Type B pancreatic cell (in vitro differentiated cells): Measurements from ENCODE around the gene TRNAU1AP. TPM values are rescaled to one million over a fixed set of nuclear protein-coding genes. Genes with fewer than 3 reads are reported as not detected.

Experiments used
- DNase-seq: peaks from one replicate; pipeline ENCODE4 v3.0.0; 2021; ENCODE audit warnings: mixed read lengths; ENCODE audit not compliant: unreplicated experiment; ENCODE audit errors: extremely low spot score
- H3K27ac Mint-ChIP-seq: 2 replicates; pipeline ENCODE4 v1.8.0; 2021; ENCODE audit warnings: mild to moderate bottlenecking, mixed read lengths
- H3K27me3 Mint-ChIP-seq: 2 replicates; pipeline ENCODE4 v1.8.0; 2021; ENCODE audit warnings: mixed read lengths
- H3K36me3 Mint-ChIP-seq: 2 replicates; pipeline ENCODE4 v1.8.0; 2021; ENCODE audit warnings: mixed read lengths
- H3K4me1 Mint-ChIP-seq: one replicate; pipeline ENCODE4 v1.8.0; 2021; ENCODE audit warnings: mixed read lengths; ENCODE audit not compliant: unreplicated experiment
- H3K4me3 Mint-ChIP-seq: 2 replicates; pipeline ENCODE4 v1.8.0; 2021; ENCODE audit warnings: mild to moderate bottlenecking, mixed read lengths
- H3K9me3 Mint-ChIP-seq: 2 replicates; pipeline ENCODE4 v1.8.0; 2021; ENCODE audit warnings: mixed read lengths
- CTCF ChIP-seq: fragments of 200-600 bp; sonication (generic); conservative IDR thresholded peaks from 2 replicates; pipeline ENCODE4 v1.5.0; 2021; ENCODE audit warnings: antibody characterized with exemption, mild to moderate bottlenecking
- total RNA-seq: library from RNA; stranded (reverse); gene quantifications from 2 replicates; pipeline ENCODE4 v1.2.1, GENCODE V29; 2021; ENCODE audit warnings: low replicate concordance

TRNAU1AP gene
- total RNA-seq, 1 donor from 2014 or later = 33.7 TPM

- Mint-ChIP-seq H3K4me3 (no peak overlapping the region), H3K27ac (no peak overlapping the region), H3K27me3 (no peaks in the 10 kb centered on the region), H3K4me1 (peaks cover 4% of the 10 kb centered on the region), H3K36me3 (peaks cover 5% of the 10 kb centered on the region), H3K9me3 (no peaks in the 10 kb centered on the region)
- no peak for TF ChIP-seq CTCF
- no peak for DNase-seq
Observed at GRCh38 chr1:28606771-28607170, 53.9 kb downstream of the TRNAU1AP start.

- Mint-ChIP-seq H3K4me1 (no peaks in the 10 kb centered on the region), H3K27ac (no peak overlapping the region), H3K4me3 (no peak overlapping the region), H3K27me3 (no peaks in the 10 kb centered on the region), H3K36me3 (peaks cover 16% of the 10 kb centered on the region), H3K9me3 (no peaks in the 10 kb centered on the region)
- no peak for DNase-seq
- TF ChIP-seq CTCF = no peak
Observed at GRCh38 chr1:28613175-28613574, 60.3 kb downstream of the TRNAU1AP start.

Other genes starting within 250 kb of the TRNAU1AP start
- gene MED18, start 224.0 kb upstream of the TRNAU1AP start, total RNA-seq = 12.4 and 17.8 TPM in 2 replicates
- 40.3 and 50.3 TPM in 2 replicates for gene PHACTR4, start 183.3 kb upstream of the TRNAU1AP start, total RNA-seq
- 38.8 and 46.5 TPM in 2 replicates for gene RCC1, start 47.0 kb upstream of the TRNAU1AP start, total RNA-seq
- 0.52 and 2.7 TPM in 2 replicates for gene RAB42, start 39.2 kb downstream of the TRNAU1AP start, total RNA-seq
- 16.2 and 20.8 TPM in 2 replicates for gene TAF12, start 90.0 kb downstream of the TRNAU1AP start, total RNA-seq
- not detected in 2 replicates for gene RNU11, start 95.5 kb downstream of the TRNAU1AP start, total RNA-seq
- 17.9 and 18.0 TPM in 2 replicates for gene GMEB1, start 115.7 kb downstream of the TRNAU1AP start, total RNA-seq
- 93.9 and 105 TPM in 2 replicates for gene YTHDF2, start 183.9 kb downstream of the TRNAU1AP start, total RNA-seq